Measurements from ENCODE around the gene SHANK3.

GRCh38 chr22:50665738-50666137 lies 6.9 kb upstream of the SHANK3 start:
- TF ChIP-seq POLR2AphosphoS5 (IDR thresholded peaks at IDR 0.05; ENCODE audit: low read depth) (no peak), CTCF (conservative IDR thresholded peaks at IDR 0.05; ENCODE audit: low read depth in 2 of 2) (no peak), ZNF331 (CRISPR knock-in tag; IDR thresholded peaks at IDR 0.05; ENCODE audit: low read depth) (no peak), CREB1 (CRISPR knock-in tag; IDR thresholded peaks at IDR 0.05; ENCODE audit: low read depth) (no peak), EZH2 (IDR thresholded peaks at IDR 0.05; ENCODE audit: low read depth, unreplicated experiment) (no peak), JUNB (IDR thresholded peaks at IDR 0.05; ENCODE audit: unreplicated experiment) (no peak), EZH2phosphoT487 (IDR thresholded peaks at IDR 0.05; ENCODE audit: unreplicated experiment) (no peak)
